ENCODE results near the gene TBL1XR1.

Gene TBL1XR1

DNA sequence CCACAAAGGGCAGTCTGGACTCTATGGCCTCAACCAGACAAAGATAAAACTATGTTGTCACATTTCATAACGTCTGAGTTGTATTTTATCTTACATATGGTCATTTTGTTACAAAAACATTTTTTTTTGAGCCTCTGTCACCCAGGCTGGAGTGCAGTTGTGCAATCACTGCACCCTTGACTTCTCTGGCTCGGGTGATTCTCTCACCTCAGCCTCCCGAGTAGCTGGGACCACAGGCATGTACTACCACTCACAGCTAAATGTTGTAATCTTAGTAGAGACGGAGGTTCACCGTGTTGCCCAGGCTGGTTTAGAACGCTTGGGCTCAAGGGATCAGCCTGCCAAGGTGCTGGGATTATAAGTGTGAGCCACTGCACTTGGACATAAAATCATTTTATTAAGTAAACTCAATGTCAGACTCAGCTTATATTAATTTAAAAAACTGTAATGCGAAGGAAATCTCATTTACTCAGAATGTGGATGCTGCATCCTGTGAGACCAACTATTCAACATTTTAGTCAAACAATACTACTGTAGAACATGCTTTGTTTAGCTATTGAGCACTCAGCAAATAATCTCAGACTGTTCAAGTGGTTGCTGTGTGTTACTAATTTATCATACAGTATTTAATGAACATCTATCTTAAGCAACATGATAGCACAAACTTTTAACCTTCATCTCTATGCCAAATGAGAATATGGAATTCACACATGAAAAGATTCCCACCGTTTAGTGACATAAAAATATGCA is 209.2 kb downstream of the TBL1XR1 start:
- Mint-ChIP-seq H3K4me1 (ENCODE audit: low read depth) (no peaks in the 10 kb centered on the region), H3K27ac (no peak overlapping the region), H3K36me3 (ENCODE audit: low read depth) (no peaks in the 10 kb centered on the region), H3K4me3 (no peak overlapping the region), H3K27me3 (no peaks in the 10 kb centered on the region), H3K9me3 (peaks cover 10% of the 10 kb centered on the region)
- intact Hi-C loops (cut with micrococcal nuclease), result no loop called here

DNA sequence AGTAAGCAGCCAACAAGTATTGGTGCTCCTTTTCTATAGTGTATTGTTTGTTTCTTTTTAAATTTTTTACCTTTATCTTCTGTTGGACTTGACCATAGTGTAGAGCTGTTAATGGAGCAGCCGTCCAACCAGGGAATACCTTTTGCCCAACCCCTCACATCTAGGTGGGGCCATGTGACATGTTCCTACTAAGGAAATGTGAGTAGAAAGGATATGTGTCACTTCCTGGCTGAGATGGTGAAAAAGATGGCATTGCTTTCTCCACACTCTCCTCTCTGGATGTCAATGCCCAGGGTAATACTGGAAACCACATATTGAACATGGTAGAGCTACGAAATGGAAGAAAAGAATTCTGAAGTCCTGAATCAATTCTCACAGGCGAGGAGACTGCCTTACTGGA is 218.8 kb downstream of the TBL1XR1 start:
- Mint-ChIP-seq H3K4me3 (no peak overlapping the region), H3K9me3 (peaks cover 6% of the 10 kb centered on the region), H3K27ac (no peak overlapping the region), H3K27me3 (no peaks in the 10 kb centered on the region), H3K4me1 (ENCODE audit: low read depth) (no peaks in the 10 kb centered on the region), H3K36me3 (ENCODE audit: low read depth) (no peaks in the 10 kb centered on the region)
- intact Hi-C loops (cut with micrococcal nuclease), result no loop called here

- Mint-ChIP-seq H3K27me3 (no peaks in the 10 kb centered on the region), H3K4me3 (no peak overlapping the region), H3K36me3 (ENCODE audit: low read depth) (no peaks in the 10 kb centered on the region), H3K27ac (no peak overlapping the region), H3K9me3 (peaks cover 6% of the 10 kb centered on the region), H3K4me1 (ENCODE audit: low read depth) (no peaks in the 10 kb centered on the region)
- intact Hi-C loops (cut with micrococcal nuclease), result no loop called here
These were observed 220.0 kb downstream of the TBL1XR1 start for GRCh38 chr3:176977331-176977730.

DNA sequence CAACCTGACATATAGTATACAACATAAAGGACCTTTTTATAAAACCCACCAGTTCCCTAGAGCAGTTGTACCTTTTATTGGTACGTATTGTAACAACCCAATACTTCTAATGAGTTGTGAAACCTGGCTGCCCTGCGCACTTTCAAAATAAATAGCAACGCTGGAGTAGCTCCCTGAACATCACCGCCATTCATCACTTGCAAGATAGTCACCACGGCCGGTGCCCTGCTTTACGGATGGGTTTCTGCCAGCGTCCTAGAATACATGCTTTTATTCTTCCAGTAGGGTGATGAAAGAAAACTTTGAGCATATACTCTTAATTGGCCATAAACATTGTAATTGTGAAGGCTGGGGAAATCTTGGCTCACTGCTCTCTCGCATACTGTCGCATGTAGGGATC is 220.7 kb downstream of the TBL1XR1 start:
- no peaks in the 10 kb centered on the region for H3K27me3 Mint-ChIP-seq
- no peaks in the 10 kb centered on the region for H3K9me3 Mint-ChIP-seq
- H3K27ac Mint-ChIP-seq, result no peak overlapping the region
- no peak overlapping the region for H3K4me3 Mint-ChIP-seq
- intact Hi-C loops (cut with micrococcal nuclease), result no loop called here
- H3K36me3 Mint-ChIP-seq (ENCODE audit: low read depth), result no peaks in the 10 kb centered on the region
- H3K4me1 Mint-ChIP-seq (ENCODE audit: low read depth), result no peaks in the 10 kb centered on the region

DNA sequence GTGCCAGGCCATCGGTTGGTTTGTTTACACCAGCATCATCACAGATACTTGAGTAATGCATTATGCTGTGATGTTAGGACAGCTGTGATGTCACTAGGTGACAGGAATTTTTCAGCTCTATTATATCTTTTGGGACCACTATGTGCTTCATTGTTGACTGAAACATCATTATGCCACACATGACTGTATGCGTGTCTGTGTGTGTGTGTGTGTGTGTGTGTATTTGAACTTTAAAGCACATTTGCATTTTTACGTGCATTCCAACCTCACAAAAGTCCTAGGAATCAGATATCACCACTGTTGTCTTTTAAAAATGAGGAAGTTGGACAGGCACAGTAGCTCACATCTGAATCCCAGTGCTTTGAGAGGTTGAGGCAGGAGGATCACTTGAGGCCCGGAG is 223.0 kb downstream of the TBL1XR1 start:
- no peaks in the 10 kb centered on the region for H3K27me3 Mint-ChIP-seq
- H3K27ac Mint-ChIP-seq, result no peak overlapping the region
- H3K4me3 Mint-ChIP-seq, result no peak overlapping the region
- no peaks in the 10 kb centered on the region for H3K36me3 Mint-ChIP-seq (ENCODE audit: low read depth)
- H3K9me3 Mint-ChIP-seq, result no peaks in the 10 kb centered on the region
- intact Hi-C loops (cut with micrococcal nuclease), result no loop called here
- peaks cover 6% of the 10 kb centered on the region for H3K4me1 Mint-ChIP-seq (ENCODE audit: low read depth)

DNA sequence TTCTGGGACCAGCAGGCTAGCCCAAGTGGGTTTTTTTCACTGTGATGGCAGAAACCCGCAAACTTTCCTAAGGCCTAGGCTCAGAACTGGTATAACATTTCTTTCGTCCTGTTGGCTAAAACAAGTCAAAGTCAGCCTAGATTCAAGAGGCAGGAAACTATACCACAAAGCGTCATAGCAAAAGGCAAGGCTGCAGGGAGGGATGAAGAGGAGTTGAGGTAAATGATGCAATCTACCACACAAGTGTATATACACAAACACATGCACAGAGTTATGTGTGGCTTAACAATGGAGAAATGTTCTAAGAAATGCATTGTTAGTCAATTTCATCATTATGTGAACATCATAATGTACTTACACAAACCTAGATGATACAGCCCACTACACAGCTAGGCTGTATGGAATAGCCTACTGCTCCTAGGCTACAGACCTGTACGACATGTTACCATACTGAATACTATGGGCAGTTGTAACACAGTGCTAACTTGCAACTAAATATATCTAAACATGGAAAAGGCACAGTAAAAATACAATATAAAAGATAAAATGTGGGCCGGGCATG is 225.6 kb downstream of the TBL1XR1 start:
- Mint-ChIP-seq H3K27me3 (no peaks in the 10 kb centered on the region), H3K27ac (no peak overlapping the region), H3K36me3 (ENCODE audit: low read depth) (no peaks in the 10 kb centered on the region), H3K4me1 (ENCODE audit: low read depth) (peaks cover 6% of the 10 kb centered on the region), H3K4me3 (no peak overlapping the region), H3K9me3 (no peaks in the 10 kb centered on the region)
- intact Hi-C loops (cut with micrococcal nuclease), result no loop called here

GRCh38 chr3:176970770-176971169 is 226.5 kb downstream of the TBL1XR1 start:
- H3K4me1 Mint-ChIP-seq (ENCODE audit: low read depth), result peaks cover 6% of the 10 kb centered on the region
- intact Hi-C loops (cut with micrococcal nuclease), result no loop called here
- H3K27me3 Mint-ChIP-seq, result no peaks in the 10 kb centered on the region
- no peaks in the 10 kb centered on the region for H3K36me3 Mint-ChIP-seq (ENCODE audit: low read depth)
- no peak overlapping the region for H3K4me3 Mint-ChIP-seq
- H3K9me3 Mint-ChIP-seq, result no peaks in the 10 kb centered on the region
- H3K27ac Mint-ChIP-seq, result no peak overlapping the region

DNA sequence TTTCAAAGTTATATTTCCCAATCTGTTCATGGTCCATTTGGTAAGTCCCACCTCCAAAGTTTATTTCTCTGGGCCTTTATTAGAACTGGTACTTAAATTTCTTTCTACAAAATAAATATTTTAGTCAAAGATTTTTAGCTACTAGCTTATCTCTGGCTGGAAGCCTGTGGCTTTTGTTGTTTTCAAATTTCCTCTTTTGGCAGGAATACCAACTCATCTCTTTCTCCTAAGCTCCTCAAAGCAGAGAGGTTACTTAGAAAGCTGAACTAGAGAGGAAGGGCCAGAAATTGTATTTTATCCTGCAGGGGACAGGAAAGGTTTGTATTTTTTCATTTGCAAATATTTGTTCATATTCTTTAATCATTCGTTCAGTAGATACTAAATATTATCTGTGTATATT is 227.8 kb downstream of the TBL1XR1 start:
- no peaks in the 10 kb centered on the region for H3K36me3 Mint-ChIP-seq (ENCODE audit: low read depth)
- H3K27me3 Mint-ChIP-seq, result no peaks in the 10 kb centered on the region
- H3K27ac Mint-ChIP-seq, result no peak overlapping the region
- intact Hi-C loops (cut with micrococcal nuclease), result no loop called here
- H3K4me3 Mint-ChIP-seq, result no peak overlapping the region
- H3K9me3 Mint-ChIP-seq, result no peaks in the 10 kb centered on the region
- peaks cover 16% of the 10 kb centered on the region for H3K4me1 Mint-ChIP-seq (ENCODE audit: low read depth)
